Embryonic facial prominence (tissue), 1 donor: ENCODE data around the gene LTBP1.
"Not testable (repeated sequence)": the region's sequence is repeated elsewhere in the genome, so short reads cannot be mapped to it uniquely, and the experiment has no call there.

Experiments used
- DNase-seq: peaks from one replicate; pipeline ENCODE4 v3.0.0-alpha.2; 2016; ENCODE audit errors: extremely low spot score

LTBP1 gene

GRCh38 chr2:33347856-33348255, 401.1 kb downstream of the LTBP1 start:
- DNase-seq: no peak

GRCh38 chr2:33350632-33351031, 403.9 kb downstream of the LTBP1 start:
- DNase-seq: no peak

GRCh38 chr2:33351781-33352180, 405.0 kb downstream of the LTBP1 start:
- no peak for DNase-seq

GRCh38 chr2:33354981-33355380, 408.2 kb downstream of the LTBP1 start:
- no peak for DNase-seq

- DNase-seq: no peak
Observed at GRCh38 chr2:33358878-33359277, 412.1 kb downstream of the LTBP1 start.

- DNase-seq: no peak
Observed at GRCh38 chr2:33363325-33364298, 416.9 kb downstream of the LTBP1 start.

- DNase-seq: no peak
Observed at GRCh38 chr2:33365264-33365970, 418.7 kb downstream of the LTBP1 start.

GRCh38 chr2:33366473-33366872, 419.7 kb downstream of the LTBP1 start:
- no peak for DNase-seq

- not testable (repeated sequence) for DNase-seq
Observed at GRCh38 chr2:33368524-33368923, 421.8 kb downstream of the LTBP1 start.

GRCh38 chr2:33369191-33369590, 422.4 kb downstream of the LTBP1 start:
- DNase-seq: no peak

GRCh38 chr2:33370636-33371265, 424.0 kb downstream of the LTBP1 start:
- DNase-seq: no peak

GRCh38 chr2:33371304-33372090, 424.7 kb downstream of the LTBP1 start:
- no peak for DNase-seq

GRCh38 chr2:33372940-33373553, 426.3 kb downstream of the LTBP1 start:
- DNase-seq: no peak

GRCh38 chr2:33373986-33374385, 427.2 kb downstream of the LTBP1 start:
- DNase-seq: no peak

- DNase-seq: no peak
Observed at GRCh38 chr2:33375054-33375453, 428.3 kb downstream of the LTBP1 start.

GRCh38 chr2:33377048-33377447, 430.3 kb downstream of the LTBP1 start:
- DNase-seq: no peak

GRCh38 chr2:33378556-33379210, 431.9 kb downstream of the LTBP1 start:
- no peak for DNase-seq

- DNase-seq: no peak
Observed at GRCh38 chr2:33380001-33380609, 433.4 kb downstream of the LTBP1 start.

- DNase-seq: no peak
Observed at GRCh38 chr2:33380719-33381118, 434.0 kb downstream of the LTBP1 start.

GRCh38 chr2:33381301-33381858, 434.6 kb downstream of the LTBP1 start:
- no peak for DNase-seq
